HG03521 (cell line): ENCODE measurements around the gene CHAF1B.
"Not testable (repeated sequence)": the region's sequence is repeated elsewhere in the genome, so short reads cannot be mapped to it uniquely, and the experiment has no call there.

Experiments
- ATAC-seq: cut with Tn5 transposase; IDR thresholded peaks from one replicate; pipeline ENCODE4 v1.9.1; 2021; ENCODE audit warnings: mild to moderate bottlenecking, moderate library complexity; ENCODE audit not compliant: unreplicated experiment

Gene CHAF1B

GRCh38 chr21:36386031-36386642, 945 bp downstream of the CHAF1B start:
- ATAC-seq, result no peak

GRCh38 chr21:36388096-36388495, 2.9 kb downstream of the CHAF1B start:
- ATAC-seq, result no peak

GRCh38 chr21:36388835-36389234, 3.6 kb downstream of the CHAF1B start:
- ATAC-seq, result no peak

GRCh38 chr21:36391649-36392048, 6.5 kb downstream of the CHAF1B start:
- ATAC-seq, result not testable (repeated sequence)

GRCh38 chr21:36395353-36396111, 10.3 kb downstream of the CHAF1B start:
- ATAC-seq, result no peak

GRCh38 chr21:36396325-36396724, 11.1 kb downstream of the CHAF1B start:
- no peak for ATAC-seq

- no peak for ATAC-seq
Observed at GRCh38 chr21:36396971-36397370, 11.8 kb downstream of the CHAF1B start.

GRCh38 chr21:36397606-36398005, 12.4 kb downstream of the CHAF1B start:
- ATAC-seq, result no peak

GRCh38 chr21:36399736-36400135, 14.5 kb downstream of the CHAF1B start:
- not testable (repeated sequence) for ATAC-seq

- no peak for ATAC-seq
Observed at GRCh38 chr21:36400719-36401118, 15.5 kb downstream of the CHAF1B start.

GRCh38 chr21:36402339-36402738, 17.1 kb downstream of the CHAF1B start:
- ATAC-seq, result no peak

- no peak for ATAC-seq
Observed at GRCh38 chr21:36403713-36404112, 18.5 kb downstream of the CHAF1B start.

GRCh38 chr21:36408568-36408967, 23.4 kb downstream of the CHAF1B start:
- ATAC-seq, result no peak

- no peak for ATAC-seq
Observed at GRCh38 chr21:36411301-36411700, 26.1 kb downstream of the CHAF1B start.

GRCh38 chr21:36412916-36413315, 27.7 kb downstream of the CHAF1B start:
- ATAC-seq, result no peak

GRCh38 chr21:36415375-36415774, 30.2 kb downstream of the CHAF1B start:
- no peak for ATAC-seq

- ATAC-seq, result no peak
Observed at GRCh38 chr21:36419241-36419640, 34.0 kb downstream of the CHAF1B start.

GRCh38 chr21:36419996-36420395, 34.8 kb downstream of the CHAF1B start:
- no peak for ATAC-seq

GRCh38 chr21:36420571-36421339, 35.6 kb downstream of the CHAF1B start:
- no peak for ATAC-seq

GRCh38 chr21:36422279-36423098, 37.3 kb downstream of the CHAF1B start:
- no peak for ATAC-seq
